GM19351 (cell line): ENCODE results near the gene LBX2.

Experiments used
- ATAC-seq: cut with Tn5 transposase; IDR thresholded peaks from one replicate; pipeline ENCODE4 v1.9.1; 2021; ENCODE audit warnings: mild to moderate bottlenecking, moderate library complexity; ENCODE audit not compliant: unreplicated experiment

The LBX2 gene, protein sequence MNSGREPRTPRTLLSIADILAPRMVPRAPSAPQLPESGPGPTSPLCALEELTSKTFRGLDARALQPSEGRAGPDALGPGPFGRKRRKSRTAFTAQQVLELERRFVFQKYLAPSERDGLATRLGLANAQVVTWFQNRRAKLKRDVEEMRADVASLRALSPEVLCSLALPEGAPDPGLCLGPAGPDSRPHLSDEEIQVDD

DNA sequence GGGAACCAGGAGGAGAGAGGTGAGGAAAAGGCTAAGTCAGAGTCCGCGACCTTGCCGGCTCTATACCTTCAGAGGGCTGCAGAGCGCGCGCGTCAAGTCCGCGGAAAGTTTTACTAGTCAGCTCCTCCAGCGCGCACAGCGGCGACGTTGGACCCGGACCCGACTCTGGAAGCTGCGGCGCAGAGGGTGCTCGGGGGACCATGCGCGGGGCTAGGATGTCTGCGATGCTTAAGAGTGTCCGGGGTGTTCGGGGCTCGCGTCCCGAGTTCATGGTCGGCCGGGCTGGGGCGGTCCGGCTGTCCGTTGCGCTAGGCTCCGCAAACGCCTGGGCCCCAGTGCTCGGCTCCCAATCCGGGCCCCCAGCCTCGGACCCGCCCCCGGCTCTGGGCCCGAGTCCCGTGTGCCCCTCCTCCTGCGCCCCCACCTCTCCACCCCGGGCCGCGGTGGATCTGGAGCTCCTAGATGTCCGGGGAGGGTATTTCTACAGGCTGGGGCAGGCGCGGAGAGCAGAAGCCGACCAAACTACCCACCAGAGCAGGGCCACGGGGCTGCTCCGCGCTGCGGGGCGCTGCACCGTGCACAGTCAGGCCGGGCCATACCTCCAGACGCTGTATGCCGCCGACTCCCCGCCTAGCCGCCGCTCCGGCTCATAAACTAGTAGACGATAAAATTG is at the start of gene LBX2:
Gene LBX2 (minus strand): TSS at position 337 of the 673 bp plus-strand sequence. CDS start 66 bp downstream, at position 271.
- no peak for ATAC-seq

GRCh38 chr2:74548285-74548899 is 49.0 kb upstream of the LBX2 start:
- no peak for ATAC-seq

GRCh38 chr2:74546004-74546403 is 46.6 kb upstream of the LBX2 start:
- ATAC-seq: no peak

- ATAC-seq: no peak
Measured at GRCh38 chr2:74544634-74545033, 45.2 kb upstream of the LBX2 start.

DNA sequence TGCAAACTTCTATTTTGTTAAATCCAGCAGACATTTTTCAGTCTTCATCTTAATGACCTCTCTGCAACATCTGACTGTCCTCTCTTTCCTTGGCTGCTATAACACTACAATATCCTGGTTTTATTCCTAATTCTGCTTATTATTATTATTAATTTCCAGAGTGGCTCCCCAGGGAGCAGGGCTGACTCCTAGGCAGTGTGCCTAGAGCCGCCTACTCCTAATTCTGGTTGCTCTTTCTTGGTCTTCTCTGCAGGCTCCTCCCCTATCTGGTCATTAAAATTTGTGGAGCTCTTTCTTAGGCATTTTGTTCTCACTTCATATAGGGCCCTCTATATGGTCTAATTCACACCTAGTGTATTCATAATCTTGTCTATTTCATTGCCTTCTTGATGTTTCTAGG is 43.6 kb upstream of the LBX2 start:
- no peak for ATAC-seq

DNA sequence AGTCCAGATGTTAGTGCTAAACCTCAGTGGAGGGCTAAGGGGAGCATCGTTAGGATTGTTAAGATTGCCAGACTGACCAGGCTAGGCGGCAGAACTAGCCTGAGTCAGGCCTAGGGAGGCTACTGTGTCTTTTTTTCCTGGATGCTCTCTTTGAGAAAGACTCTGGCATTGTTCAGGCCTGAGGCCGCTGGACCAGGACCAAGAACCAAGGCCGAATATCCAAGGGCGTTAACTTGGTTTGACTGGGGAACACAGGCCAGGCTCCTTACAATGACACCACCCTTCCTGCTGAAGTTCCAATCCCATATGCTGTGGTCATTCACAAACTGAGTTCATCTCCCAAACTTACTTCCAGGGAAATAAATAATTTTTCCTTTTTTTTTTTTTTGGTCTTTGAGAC is 40.9 kb upstream of the LBX2 start:
- ATAC-seq: no peak

DNA sequence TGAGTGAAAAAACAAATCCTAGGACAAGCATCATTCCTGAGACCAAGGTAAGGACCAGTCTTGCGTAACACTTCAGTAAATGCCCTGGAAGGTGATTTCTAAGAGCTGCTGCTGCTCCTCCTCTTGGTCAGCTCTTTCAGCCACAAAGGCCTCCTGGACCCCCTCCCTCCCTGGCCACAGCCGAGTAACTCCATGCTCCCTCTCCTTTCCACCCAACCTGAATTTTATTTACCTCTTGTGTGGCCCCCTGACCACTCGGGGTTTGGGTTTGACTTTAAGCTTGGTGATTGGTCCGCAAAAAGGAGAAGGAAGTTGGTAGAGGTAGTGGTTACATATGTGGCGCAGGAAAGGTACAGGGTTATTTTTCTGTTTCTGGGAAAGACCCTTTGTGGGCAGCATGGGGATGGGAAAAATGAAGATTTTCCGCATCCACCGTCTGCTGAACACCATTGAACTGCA is 39.5 kb upstream of the LBX2 start:
- no peak for ATAC-seq

GRCh38 chr2:74537140-74537539 is 37.7 kb upstream of the LBX2 start:
- ATAC-seq: no peak

- no peak for ATAC-seq
Measured at GRCh38 chr2:74536166-74536950, 37.0 kb upstream of the LBX2 start.

GRCh38 chr2:74535440-74535965 is 36.1 kb upstream of the LBX2 start:
- no peak for ATAC-seq

DNA sequence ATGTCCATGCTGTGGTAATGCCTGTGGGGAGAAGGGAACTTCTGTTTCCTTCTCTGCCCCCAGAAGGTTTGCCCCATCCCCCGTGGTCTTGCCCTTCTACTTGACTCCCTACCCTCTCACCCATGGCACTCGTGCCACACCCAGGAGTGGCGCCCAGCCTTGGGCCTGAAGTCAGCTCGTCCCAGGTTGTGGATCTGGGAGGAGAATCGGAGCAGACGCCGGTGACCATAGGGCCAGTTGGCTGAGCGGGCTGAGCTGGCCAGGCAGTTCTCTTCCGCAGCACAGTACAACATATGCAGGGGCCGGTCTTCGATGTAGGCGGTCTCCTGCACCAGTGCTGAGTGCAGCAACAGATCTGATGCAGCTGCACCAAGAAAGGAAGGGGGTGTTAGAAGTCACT is 35.0 kb upstream of the LBX2 start:
- ATAC-seq: no peak

GRCh38 chr2:74533464-74533863 is 34.1 kb upstream of the LBX2 start:
- no peak for ATAC-seq

- ATAC-seq: no peak
Measured at GRCh38 chr2:74532222-74532621, 32.8 kb upstream of the LBX2 start.

DNA sequence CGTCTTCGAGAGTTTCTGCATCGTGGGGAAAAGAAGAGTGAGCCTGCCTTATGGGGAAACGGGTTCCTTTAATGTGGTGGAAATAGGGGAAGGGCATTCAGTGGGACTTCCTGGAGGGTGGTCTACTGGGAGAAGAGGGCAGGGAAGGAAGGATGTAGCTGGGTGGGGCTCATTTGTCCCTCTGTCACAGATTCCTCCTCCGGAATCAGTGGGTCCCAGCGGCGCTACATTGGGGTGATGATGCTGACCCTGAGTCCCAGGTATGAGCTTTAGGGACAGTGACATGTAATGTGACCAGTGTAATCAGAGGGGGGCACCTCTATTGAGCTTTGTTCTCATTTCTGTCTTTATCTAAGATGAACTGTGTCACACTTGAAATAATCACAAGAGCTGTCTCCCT is 32.3 kb upstream of the LBX2 start:
- no peak for ATAC-seq

- ATAC-seq: peak; percentile 35
Measured at GRCh38 chr2:74530239-74531187, 31.1 kb upstream of the LBX2 start.

DNA sequence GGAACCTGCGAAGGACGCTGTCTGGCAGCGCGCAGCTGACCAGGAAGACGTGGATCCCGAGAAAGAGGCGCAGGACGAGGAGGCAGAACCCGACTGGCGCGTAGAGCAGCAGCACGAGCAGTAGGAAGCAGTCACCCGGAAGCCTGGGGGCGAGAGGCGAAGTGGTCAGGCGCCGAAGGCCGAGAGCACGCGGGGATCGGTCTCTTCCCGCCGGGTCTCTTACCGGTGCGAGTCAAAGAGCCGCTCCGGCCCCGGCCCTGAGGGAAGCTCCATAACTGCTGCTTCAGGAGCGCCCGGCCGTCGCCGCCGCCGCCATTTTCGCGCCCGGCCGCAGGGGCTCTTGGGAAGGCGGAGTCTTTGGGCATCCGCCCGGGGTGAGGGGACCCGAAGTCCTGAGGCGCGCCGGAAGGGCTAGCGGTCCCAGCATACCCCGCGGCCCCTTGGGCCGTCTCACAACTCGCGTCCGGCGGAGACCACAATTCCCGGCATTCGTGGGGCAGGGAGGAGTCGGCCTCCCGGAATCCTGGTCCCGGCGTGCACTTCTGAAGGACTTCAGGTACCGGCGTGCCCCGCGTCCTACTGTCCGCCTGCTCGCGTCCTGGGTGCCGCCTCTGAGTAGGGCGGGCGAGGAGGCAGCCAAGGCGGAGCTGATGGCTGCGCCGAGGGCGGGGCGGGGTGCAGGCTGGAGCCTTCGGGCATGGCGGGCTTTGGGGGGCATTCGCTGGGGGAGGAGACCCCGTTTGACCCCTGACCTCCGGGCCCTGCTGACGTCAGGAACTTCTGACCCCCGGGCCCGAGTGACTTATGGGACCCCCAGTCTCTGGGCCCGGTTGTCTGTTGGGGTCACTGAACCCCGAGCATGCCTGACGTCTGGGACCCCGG is 30.2 kb upstream of the LBX2 start, which contains the start of the genes AUP1 and HTRA2:
Gene AUP1 (minus strand): TSS at position 350 of the 882 bp plus-strand sequence. CDS start 77 bp downstream, at position 273.
Gene HTRA2 (plus strand): TSS at position 577 of the 882 bp plus-strand sequence. CDS start 74 bp downstream, at position 651.
- peak; percentile 76 for ATAC-seq

DNA sequence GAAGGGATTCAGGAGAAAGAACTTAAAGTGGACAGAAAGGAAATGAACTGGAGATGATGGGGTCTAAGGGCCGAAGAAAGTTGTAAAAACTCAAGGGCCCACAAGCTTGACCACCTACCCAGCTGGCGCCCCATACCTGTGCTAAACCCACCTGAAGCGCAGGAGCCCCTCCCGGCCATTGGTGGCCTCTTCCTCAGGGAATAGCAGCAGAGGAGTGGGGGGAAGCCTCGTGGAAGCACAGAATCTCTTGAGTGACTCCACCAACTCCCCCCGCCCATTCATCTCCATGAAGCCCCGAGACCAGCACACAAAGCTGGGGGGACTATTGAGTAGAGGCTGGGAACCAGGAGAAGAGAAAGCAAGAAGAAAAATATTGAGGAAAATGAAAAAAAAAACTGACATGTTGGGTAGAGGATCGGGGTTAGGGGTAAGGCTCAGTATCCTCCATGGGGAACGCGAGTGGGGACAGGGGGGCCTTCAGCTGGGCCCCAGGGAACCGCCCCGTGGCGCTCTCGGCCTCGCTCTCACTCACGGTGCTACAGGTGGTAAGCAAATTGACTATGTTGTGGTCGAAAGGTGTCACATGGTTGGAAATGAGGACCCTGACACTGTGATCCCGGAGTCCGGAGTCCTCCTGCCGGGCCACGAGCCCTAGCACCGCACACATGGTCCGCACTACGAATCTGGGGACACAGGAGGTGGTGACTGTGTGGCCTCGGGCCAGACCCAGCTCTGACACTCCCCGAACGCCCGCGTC is 29.4 kb upstream of the LBX2 start:
- peak; percentile 5 for ATAC-seq

GRCh38 chr2:74527741-74528140 is 28.3 kb upstream of the LBX2 start:
- ATAC-seq: no peak
